ENCODE results near the gene STIM2. TPM values are rescaled to one million over a fixed set of nuclear protein-coding genes. Genes with fewer than 3 reads are reported as not detected.

The STIM2 gene
- total RNA-seq, 2 donors from 2014 or later, result 9.2 to 10.5 TPM

DNA sequence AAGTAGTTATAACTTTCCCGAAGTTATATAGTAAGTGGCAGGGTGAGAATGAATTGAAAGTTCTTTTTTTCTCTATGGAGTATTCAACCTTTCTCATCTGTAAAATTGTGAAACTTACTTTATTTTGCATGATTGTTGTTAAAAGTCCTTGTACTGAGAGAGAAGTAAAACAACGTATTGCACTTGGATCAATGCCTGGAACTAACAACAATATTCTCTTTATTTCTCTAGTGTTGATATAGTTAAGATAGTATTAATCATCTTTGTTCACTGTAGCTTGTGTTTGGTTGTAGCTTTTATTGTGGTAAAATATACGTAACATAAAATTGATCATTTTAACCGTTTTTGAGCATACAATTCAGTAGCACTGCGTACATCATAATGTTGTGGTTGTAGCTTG is 48.7 kb downstream of the STIM2 start:
- TF ChIP-seq, protein P1, sequence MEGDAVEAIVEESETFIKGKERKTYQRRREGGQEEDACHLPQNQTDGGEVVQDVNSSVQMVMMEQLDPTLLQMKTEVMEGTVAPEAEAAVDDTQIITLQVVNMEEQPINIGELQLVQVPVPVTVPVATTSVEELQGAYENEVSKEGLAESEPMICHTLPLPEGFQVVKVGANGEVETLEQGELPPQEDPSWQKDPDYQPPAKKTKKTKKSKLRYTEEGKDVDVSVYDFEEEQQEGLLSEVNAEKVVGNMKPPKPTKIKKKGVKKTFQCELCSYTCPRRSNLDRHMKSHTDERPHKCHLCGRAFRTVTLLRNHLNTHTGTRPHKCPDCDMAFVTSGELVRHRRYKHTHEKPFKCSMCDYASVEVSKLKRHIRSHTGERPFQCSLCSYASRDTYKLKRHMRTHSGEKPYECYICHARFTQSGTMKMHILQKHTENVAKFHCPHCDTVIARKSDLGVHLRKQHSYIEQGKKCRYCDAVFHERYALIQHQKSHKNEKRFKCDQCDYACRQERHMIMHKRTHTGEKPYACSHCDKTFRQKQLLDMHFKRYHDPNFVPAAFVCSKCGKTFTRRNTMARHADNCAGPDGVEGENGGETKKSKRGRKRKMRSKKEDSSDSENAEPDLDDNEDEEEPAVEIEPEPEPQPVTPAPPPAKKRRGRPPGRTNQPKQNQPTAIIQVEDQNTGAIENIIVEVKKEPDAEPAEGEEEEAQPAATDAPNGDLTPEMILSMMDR (IDR thresholded peaks at IDR 0.05), result no peak
- Histone ChIP-seq H3K9me3 (no peaks in the 10 kb centered on the region), H3K27ac (no peak overlapping the region), H3K4me3 (no peak overlapping the region), H3K36me3 (no peaks in the 10 kb centered on the region), H3K4me1 (peaks cover 0 to 20% of the 10 kb centered on the region in 2 donors), H3K27me3 (no peaks in the 10 kb centered on the region)
- no peak for DNase-seq (ENCODE audit: low spot score)

DNA sequence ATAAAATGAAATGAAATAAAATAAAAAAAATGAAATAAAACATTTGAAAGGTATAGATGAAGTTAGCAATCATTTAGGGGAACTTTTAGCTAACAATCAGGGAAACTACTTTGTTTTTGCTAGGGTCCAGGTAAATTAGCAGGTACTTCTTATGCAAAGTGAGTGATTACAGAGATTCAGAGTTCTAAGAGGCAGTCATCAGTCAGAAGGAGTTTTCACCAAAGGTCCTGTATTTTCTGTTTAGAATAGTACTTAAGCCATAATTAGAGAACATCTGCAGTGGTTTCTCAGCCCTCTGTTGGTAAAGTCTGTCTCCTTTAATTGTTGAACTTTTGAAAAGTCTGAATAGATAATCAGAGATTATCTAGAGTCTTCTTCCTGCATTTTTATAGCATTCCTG is 50.6 kb downstream of the STIM2 start:
- Histone ChIP-seq H3K4me1 (peaks cover 0 to 20% of the 10 kb centered on the region in 2 donors), H3K9me3 (no peaks in the 10 kb centered on the region), H3K36me3 (no peaks in the 10 kb centered on the region), H3K4me3 (no peak overlapping the region), H3K27me3 (no peaks in the 10 kb centered on the region), H3K27ac (no peak overlapping the region)
- TF ChIP-seq, protein P1 (IDR thresholded peaks at IDR 0.05), result no peak
- no peak for DNase-seq (ENCODE audit: low spot score)

DNA sequence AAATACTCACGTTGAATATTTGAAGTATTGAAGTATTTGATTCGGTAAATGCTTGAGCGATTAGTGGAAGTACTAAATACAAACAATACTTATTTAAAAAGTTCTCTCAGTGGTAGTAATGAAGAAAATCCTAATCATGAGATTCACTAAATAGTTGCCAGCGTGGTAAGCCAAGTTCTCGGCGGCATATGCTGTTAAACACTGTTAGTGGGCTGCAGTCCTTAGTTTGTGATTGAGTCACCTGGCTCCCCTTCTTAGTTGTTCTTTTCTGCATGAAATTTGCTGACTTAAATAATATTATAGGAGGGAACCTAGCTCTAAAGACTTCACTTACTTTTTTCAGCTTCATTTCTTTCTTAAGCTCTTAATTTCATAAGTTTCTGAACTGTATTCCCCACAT is 51.4 kb downstream of the STIM2 start:
- TF ChIP-seq, protein P1 (IDR thresholded peaks at IDR 0.05), result no peak
- no peaks in the 10 kb centered on the region for H3K36me3 ChIP-seq
- H3K9me3 ChIP-seq, result no peaks in the 10 kb centered on the region
- H3K4me3 ChIP-seq, result no peak overlapping the region
- H3K4me1 ChIP-seq, result peaks cover 0 to 20% of the 10 kb centered on the region in 2 donors
- no peaks in the 10 kb centered on the region for H3K27me3 ChIP-seq
- H3K27ac ChIP-seq, result no peak overlapping the region
- DNase-seq (ENCODE audit: low spot score), result no peak

DNA sequence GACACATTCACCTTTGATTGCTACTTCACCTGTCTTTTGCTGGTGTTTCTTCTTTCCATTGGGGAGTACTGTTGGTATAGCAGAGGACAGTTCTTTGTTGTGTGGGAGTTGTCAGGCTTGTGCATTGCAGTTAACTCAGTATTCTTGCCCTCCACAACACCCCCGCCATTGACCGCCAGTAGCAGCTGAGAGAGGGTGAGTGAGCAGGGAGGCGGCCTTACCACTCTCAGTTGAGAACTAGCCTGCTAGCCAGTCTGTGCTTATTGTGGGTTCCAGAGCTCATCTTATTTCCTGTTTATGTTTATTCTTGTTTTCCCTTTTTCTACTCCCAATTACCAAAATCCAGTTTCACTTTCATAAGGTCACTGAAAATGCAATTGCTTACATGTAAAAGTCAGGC is 52.2 kb downstream of the STIM2 start:
- TF ChIP-seq, protein P1 (IDR thresholded peaks at IDR 0.05), result no peak

DNA sequence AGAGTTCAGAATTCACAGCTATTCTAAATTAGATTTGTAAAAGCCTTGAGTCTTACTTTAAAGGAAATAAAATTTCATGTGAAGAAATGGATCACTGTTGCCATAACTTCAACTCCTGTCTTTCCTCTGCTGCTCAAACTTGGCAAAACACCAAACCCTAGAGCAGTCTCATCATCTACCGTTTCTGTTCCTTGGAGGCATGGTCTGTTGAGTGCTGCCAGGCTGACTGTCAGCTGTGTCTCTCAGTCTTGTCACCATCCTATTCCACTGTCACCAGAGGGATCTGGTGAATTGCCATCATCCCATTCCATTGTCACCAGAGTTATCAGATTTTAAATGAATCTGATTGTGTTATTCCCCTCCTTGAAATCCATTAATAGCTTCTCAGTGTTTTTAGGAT is 55.6 kb downstream of the STIM2 start:
- H3K27ac ChIP-seq, result no peak overlapping the region
- H3K4me3 ChIP-seq, result no peak overlapping the region
- no peaks in the 10 kb centered on the region for H3K9me3 ChIP-seq
- H3K36me3 ChIP-seq, result peaks cover 9% of the 10 kb centered on the region
- DNase-seq (ENCODE audit: low spot score), result no peak
- no peaks in the 10 kb centered on the region for H3K27me3 ChIP-seq
- TF ChIP-seq, protein P1 (IDR thresholded peaks at IDR 0.05), result no peak
- peaks cover 0 to 8% of the 10 kb centered on the region in 2 donors for H3K4me1 ChIP-seq

More for the DNA sequence above, 52.2 kb downstream of the STIM2 start:
- Histone ChIP-seq H3K27me3 (no peaks in the 10 kb centered on the region), H3K4me1 (peaks cover 0 to 20% of the 10 kb centered on the region in 2 donors), H3K36me3 (no peaks in the 10 kb centered on the region), H3K4me3 (no peak overlapping the region), H3K27ac (no peak overlapping the region), H3K9me3 (no peaks in the 10 kb centered on the region)
- no peak for DNase-seq (ENCODE audit: low spot score)

DNA sequence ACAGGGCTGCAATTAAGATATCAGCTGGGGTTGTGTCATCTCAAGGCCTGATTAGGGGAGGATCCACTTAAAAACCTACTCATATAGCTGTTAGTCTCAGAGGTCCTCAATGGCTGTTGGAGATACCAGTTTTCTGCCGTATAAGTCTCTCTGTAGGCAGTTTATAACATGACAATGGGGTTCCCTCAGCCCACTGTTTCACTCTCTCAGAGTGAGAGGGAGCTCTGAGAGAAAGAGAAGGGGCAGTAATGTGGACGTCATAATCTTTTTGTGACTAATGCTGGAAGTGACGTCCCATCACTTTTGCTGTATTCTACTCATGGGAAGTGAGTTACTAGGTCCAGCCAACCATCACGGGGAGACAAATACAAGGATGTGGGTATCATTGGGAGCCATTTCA is 70.3 kb downstream of the STIM2 start:
- H3K4me1 ChIP-seq, result no peaks in the 10 kb centered on the region
- no peak for DNase-seq (ENCODE audit: low spot score)
- no peaks in the 10 kb centered on the region for H3K36me3 ChIP-seq
- H3K27me3 ChIP-seq, result no peaks in the 10 kb centered on the region
- no peak overlapping the region for H3K4me3 ChIP-seq
- TF ChIP-seq, protein P1 (IDR thresholded peaks at IDR 0.05), result no peak
- no peaks in the 10 kb centered on the region for H3K9me3 ChIP-seq
- H3K27ac ChIP-seq, result no peak overlapping the region
